HepG2 (cell line): Measurements from ENCODE around the gene RNASE4. TPM values are rescaled to one million over a fixed set of nuclear protein-coding genes. Genes with fewer than 3 reads are reported as not detected.

ENCODE experiments used
- BRF2 ChIP-seq: sonication (generic); formaldehyde crosslinking; IDR thresholded peaks from 2 replicates; pipeline ENCODE4 v1.8.1; 2022; ENCODE audit warnings: mild to moderate bottlenecking, missing genetic modification reagents
- JUND ChIP-seq: sonication (generic); formaldehyde crosslinking; IDR thresholded peaks from 2 replicates; pipeline ENCODE4 v1.8.0; 2022; ENCODE audit warnings: mild to moderate bottlenecking, missing genetic modification reagents
- MAFK ChIP-seq, 2 experiments: IDR thresholded peaks in 1 of 2; conservative IDR thresholded peaks in 1 of 2; 2 replicates each; pipeline ENCODE4 v1.6.1; 2011; ENCODE audit warnings: improper control_type of control experiment in 2 of 2, low read length in 2 of 2
- RFXAP ChIP-seq: sonication (generic); formaldehyde crosslinking; IDR thresholded peaks from 2 replicates; pipeline ENCODE4 v1.4.0; 2020; ENCODE audit warnings: missing genetic modification reagents, borderline replicate concordance
- TGIF2 ChIP-seq: IDR thresholded peaks from 2 replicates; pipeline ENCODE4 v1.6.1; 2016; ENCODE audit warnings: control low read depth, missing compliant biosample characterization
- ZBTB43 ChIP-seq: sonication (generic); formaldehyde crosslinking; conservative IDR thresholded peaks from 2 replicates; pipeline ENCODE4 v1.4.0; 2020; ENCODE audit warnings: missing genetic modification reagents
- ZNF232 ChIP-seq: sonication (generic); formaldehyde crosslinking; IDR thresholded peaks from 2 replicates; pipeline ENCODE4 v1.4.0; 2020; ENCODE audit warnings: missing genetic modification reagents, borderline replicate concordance
- polyA plus RNA-seq, 8 experiments: library from polyadenylated mRNA; depleted of rRNA in 3 of 8; stranded (reverse) in 7 of 8; unstranded in 1 of 8; fragments of >200 nt; fragmentation: Illumina TruSeq in 4 of 8; extraction: Trizol in 4 of 8; gene quantifications; 2 replicates each; pipeline versions ENCODE4 v1.2.1 to v1.2.3, GENCODE V29; 2011 to 2016; ENCODE audit warnings: low read depth in 4 of 8, missing spikeins in 1 of 8, mixed read lengths in 1 of 8; ENCODE audit not compliant: insufficient read depth in 1 of 8
- total RNA-seq, 5 experiments: library from RNA; depleted of rRNA; stranded (reverse); fragments of >200 nt; fragmentation: Illumina TruSeq; extraction: Trizol; gene quantifications; 2 replicates each; pipeline ENCODE4 v1.2.3, GENCODE V29; 2016; ENCODE audit warnings: low read depth in 1 of 5
- TF ChIP-seq, protein P1 (sequence below): sonication (generic); formaldehyde crosslinking; IDR thresholded peaks from 2 replicates; pipeline ENCODE4 v1.5.1; 2020; ENCODE audit warnings: mild to moderate bottlenecking, missing genetic modification reagents, moderate library complexity
- TF ChIP-seq, protein P2 (sequence below): IDR thresholded peaks from 2 replicates; pipeline ENCODE4 v1.6.1; 2016; ENCODE audit warnings: low read depth, control low read depth

The RNASE4 gene
- total and polyA plus RNA-seq, 2 of the 13 experiments (the other 11 are each of a cell fraction or from before 2014, with no cell fraction given): 109 to 983 TPM

DNA sequence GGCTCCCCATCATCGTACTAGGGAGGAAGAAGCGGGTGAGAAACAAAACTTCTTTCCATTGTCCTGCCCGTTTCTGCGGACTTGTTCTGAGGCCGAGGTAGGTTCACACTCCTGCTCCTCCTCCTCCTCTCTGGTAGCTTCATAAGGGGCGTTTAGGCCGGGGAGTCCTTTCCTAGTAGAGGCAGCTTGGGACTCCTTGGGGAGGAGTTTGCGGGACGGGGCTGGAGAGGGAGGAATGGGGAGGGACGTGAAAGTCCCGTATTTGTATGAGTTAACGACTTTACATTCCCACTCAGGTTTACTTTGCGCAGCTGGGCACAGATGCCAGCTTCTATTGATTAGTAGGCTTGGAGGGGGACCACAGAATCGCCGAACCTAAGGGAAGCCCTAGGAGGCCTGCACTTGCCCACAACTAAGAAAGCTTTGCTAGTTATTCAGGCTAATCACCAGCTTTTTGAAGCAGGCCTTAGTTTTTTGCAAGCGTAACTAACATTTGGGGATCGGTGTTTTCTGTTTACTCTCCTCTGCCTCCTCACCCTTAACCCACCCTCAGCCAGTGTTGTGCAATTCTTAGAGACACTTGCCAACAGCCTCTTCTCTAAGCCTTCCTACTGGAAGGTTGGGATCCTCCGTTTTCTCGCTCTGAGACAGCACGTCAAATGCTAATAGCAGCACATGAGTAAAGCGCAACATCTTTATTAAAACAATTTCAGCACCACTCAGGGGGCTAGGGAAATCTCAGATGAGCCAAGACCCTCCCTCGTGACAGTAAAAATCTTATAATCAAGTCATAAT, 499 bp downstream of the RNASE4 start (continued):
- TF ChIP-seq ZBTB43 (CRISPR knock-in tag): peak; percentile 28; the same call in 1 of the 2 replicates
- no peak for TF ChIP-seq TGIF2 (CRISPR knock-in tag)
- TF ChIP-seq, protein P1, sequence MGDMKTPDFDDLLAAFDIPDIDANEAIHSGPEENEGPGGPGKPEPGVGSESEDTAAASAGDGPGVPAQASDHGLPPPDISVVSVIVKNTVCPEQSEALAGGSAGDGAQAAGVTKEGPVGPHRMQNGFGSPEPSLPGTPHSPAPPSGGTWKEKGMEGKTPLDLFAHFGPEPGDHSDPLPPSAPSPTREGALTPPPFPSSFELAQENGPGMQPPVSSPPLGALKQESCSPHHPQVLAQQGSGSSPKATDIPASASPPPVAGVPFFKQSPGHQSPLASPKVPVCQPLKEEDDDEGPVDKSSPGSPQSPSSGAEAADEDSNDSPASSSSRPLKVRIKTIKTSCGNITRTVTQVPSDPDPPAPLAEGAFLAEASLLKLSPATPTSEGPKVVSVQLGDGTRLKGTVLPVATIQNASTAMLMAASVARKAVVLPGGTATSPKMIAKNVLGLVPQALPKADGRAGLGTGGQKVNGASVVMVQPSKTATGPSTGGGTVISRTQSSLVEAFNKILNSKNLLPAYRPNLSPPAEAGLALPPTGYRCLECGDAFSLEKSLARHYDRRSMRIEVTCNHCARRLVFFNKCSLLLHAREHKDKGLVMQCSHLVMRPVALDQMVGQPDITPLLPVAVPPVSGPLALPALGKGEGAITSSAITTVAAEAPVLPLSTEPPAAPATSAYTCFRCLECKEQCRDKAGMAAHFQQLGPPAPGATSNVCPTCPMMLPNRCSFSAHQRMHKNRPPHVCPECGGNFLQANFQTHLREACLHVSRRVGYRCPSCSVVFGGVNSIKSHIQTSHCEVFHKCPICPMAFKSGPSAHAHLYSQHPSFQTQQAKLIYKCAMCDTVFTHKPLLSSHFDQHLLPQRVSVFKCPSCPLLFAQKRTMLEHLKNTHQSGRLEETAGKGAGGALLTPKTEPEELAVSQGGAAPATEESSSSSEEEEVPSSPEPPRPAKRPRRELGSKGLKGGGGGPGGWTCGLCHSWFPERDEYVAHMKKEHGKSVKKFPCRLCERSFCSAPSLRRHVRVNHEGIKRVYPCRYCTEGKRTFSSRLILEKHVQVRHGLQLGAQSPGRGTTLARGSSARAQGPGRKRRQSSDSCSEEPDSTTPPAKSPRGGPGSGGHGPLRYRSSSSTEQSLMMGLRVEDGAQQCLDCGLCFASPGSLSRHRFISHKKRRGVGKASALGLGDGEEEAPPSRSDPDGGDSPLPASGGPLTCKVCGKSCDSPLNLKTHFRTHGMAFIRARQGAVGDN (CRISPR knock-in tag): peak; percentile 49; the same call in 1 of the 2 replicates
- TF ChIP-seq JUND: 0 out of 2 replicates have a peak, but pooled peaks have one; percentile 19
- TF ChIP-seq ZNF232 (CRISPR knock-in tag): 0 out of 2 replicates have a peak, but pooled peaks have one; percentile 51
- TF ChIP-seq, protein P2, sequence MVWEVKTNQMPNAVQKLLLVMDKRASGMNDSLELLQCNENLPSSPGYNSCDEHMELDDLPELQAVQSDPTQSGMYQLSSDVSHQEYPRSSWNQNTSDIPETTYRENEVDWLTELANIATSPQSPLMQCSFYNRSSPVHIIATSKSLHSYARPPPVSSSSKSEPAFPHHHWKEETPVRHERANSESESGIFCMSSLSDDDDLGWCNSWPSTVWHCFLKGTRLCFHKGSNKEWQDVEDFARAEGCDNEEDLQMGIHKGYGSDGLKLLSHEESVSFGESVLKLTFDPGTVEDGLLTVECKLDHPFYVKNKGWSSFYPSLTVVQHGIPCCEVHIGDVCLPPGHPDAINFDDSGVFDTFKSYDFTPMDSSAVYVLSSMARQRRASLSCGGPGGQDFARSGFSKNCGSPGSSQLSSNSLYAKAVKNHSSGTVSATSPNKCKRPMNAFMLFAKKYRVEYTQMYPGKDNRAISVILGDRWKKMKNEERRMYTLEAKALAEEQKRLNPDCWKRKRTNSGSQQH (CRISPR knock-in tag): no peak
- no peak for TF ChIP-seq MAFK (conservative IDR thresholded peaks at IDR 0.05 in 1 of 2, IDR thresholded peaks at IDR 0.05 in 1 of 2; ENCODE audit: low read length in 2 of 2)
- TF ChIP-seq RFXAP: no peak
- TF ChIP-seq BRF2 (CRISPR knock-in tag): no peak
